Ovary (tissue), 9 donors: ENCODE results near the gene PDX1. TPM values are rescaled to one million over a fixed set of nuclear protein-coding genes. Genes with fewer than 3 reads are reported as not detected.

Experiments
- DNase-seq, 5 donors: peaks; one replicate each; pipeline ENCODE4 v3.0.0-alpha.2; 2019 to 2020
- H3K27ac ChIP-seq, 2 donors: fragments of 200-600 bp; one replicate each; pipeline versions ENCODE4 v1.5.1 to v1.8.0; 2019 to 2022
- H3K27me3 ChIP-seq: fragments of 200-600 bp; one replicate; pipeline ENCODE4 v1.8.0; 2022
- H3K36me3 ChIP-seq: fragments of 200-600 bp; sonication (generic); one replicate; pipeline ENCODE4 v1.5.1; 2019
- H3K4me1 ChIP-seq: one replicate; pipeline ENCODE4 v1.8.1; 2013; ENCODE audit warnings: mild to moderate bottlenecking, moderate library complexity; ENCODE audit not compliant: insufficient read depth
- H3K4me3 ChIP-seq: fragments of 200-600 bp; sonication (generic); one replicate; pipeline ENCODE4 v1.5.1; 2017
- H3K9me3 ChIP-seq, 2 donors: fragments of 200-600 bp in 1 of 2; sonication (generic) in 1 of 2; one replicate each; pipeline versions ENCODE4 v1.5.1 to v1.8.1; 2013 to 2019; ENCODE audit warnings: mild to moderate bottlenecking in 1 of 2, moderate library complexity in 1 of 2
- CTCF ChIP-seq, 3 donors: fragments of 450-650 bp in 2 of 3; fragments of 200-600 bp in 1 of 3; IDR thresholded peaks; one replicate each; pipeline versions ENCODE4 v1.5.1 to v1.8.0; 2016 to 2022; ENCODE audit warnings: antibody characterized with exemption in 3 of 3, mild to moderate bottlenecking in 1 of 3
- EP300 ChIP-seq: sonication (generic); formaldehyde crosslinking; IDR thresholded peaks from one replicate; pipeline ENCODE4 v1.6.1; 2017; ENCODE audit warnings: antibody characterized with exemption
- POLR2A ChIP-seq: fragments of 450-650 bp; IDR thresholded peaks from one replicate; pipeline ENCODE4 v1.6.1; 2017; ENCODE audit warnings: antibody characterized with exemption, mild to moderate bottlenecking, moderate library complexity
- WGBS, 3 donors: extraction: QIAGEN DNeasy Blood & Tissue Kit in 1 of 3; methylation state at CpG; one replicate each; pipeline versions ENCODE4 v1.1.5 to v1.1.7; 2013 to 2017; 5-methylcytosine and 5-hydroxymethylcytosine counted together
- intact Hi-C, 4 donors: fragments of 100-400 bp; cut with DNase I; formaldehyde crosslinking; loops; one replicate each; pipeline versions ENCODE4 v1.11.0 to v1.15.1; 2022 to 2023
- polyA plus RNA-seq, 2 donors: library from polyadenylated mRNA; stranded (reverse); fragments of 200-250 nt in 1 of 2; fragments of 350-450 nt in 1 of 2; fragmentation: Illumina TruSeq in 1 of 2; extraction: RNeasy Lipid Tissue Mini Kit (QIAGEN cat#74804) in 1 of 2; gene quantifications; one replicate each; pipeline ENCODE4 v1.2.3, GENCODE V29; 2013 to 2014
- total RNA-seq, 7 donors: library from RNA; depleted of rRNA in 2 of 7; stranded (reverse); fragments of >200 nt in 2 of 7; fragmentation: NEBNext Ultra II Directional in 3 of 7; extraction: Animal tissue kit (Norgen Biotek cat#: 25700) in 3 of 7; gene quantifications; one replicate each; pipeline versions ENCODE4 v1.1.0 to v1.2.4, GENCODE V29; 2016 to 2023
- donor health status: DM: no; HTN: no; CAD: no; lungs with moderate emphysema.
- donor health status: DM: no; HTN: no; CAD: no.
- donor health status: Bipolar disorder and iron deficiency.
- donor health status: DM: yes; HTN: yes; CAD: no.
- donor health status: DM: no; HTN: no; CAD: no.
- donor health status: DM: yes; HTN: yes; CAD: no.

PDX1 gene
- total and polyA plus RNA-seq, 9 donors: not detected

GRCh38 chr13:27904719-27905118, 15.1 kb upstream of the PDX1 start:
- no peaks in the 10 kb centered on the region for H3K4me1 ChIP-seq
- no peaks in the 10 kb centered on the region for H3K27me3 ChIP-seq
- intact Hi-C loops: loop anchor here in 1 of 4 donors (5.0 kb wide), 1 partner anchor 478 kb away; no protein-coding TSS in a partner anchor
- H3K4me3 ChIP-seq: no peak overlapping the region
- H3K9me3 ChIP-seq: peaks cover 0 to 5% of the 10 kb centered on the region in 2 donors
- no peak for TF ChIP-seq CTCF (IDR thresholded peaks at IDR 0.05)
- no peak for TF ChIP-seq EP300
- TF ChIP-seq POLR2A: no peak
- H3K27ac ChIP-seq: no peak overlapping the region
- no peaks in the 10 kb centered on the region for H3K36me3 ChIP-seq
- DNase-seq: no peak
- 82 to 89% (median 83%) methylated on average over 3 of the region's 3 CpGs for WGBS, 3 donors

GRCh38 chr13:27905650-27906049, 14.2 kb upstream of the PDX1 start:
- H3K27me3 ChIP-seq: no peaks in the 10 kb centered on the region
- no peak for DNase-seq
- 52 to 62% (median 61%) methylated on average over 2 of the region's 2 CpGs for WGBS, 3 donors
- no peaks in the 10 kb centered on the region for H3K4me1 ChIP-seq
- no peak overlapping the region for H3K4me3 ChIP-seq
- peaks cover 0 to 5% of the 10 kb centered on the region in 2 donors for H3K9me3 ChIP-seq
- intact Hi-C loops: no loop called here
- no peak overlapping the region for H3K27ac ChIP-seq
- TF ChIP-seq EP300 (no peak), CTCF (IDR thresholded peaks at IDR 0.05) (no peak), POLR2A (no peak)
- H3K36me3 ChIP-seq: no peaks in the 10 kb centered on the region

GRCh38 chr13:27907121-27907787, 12.5 kb upstream of the PDX1 start:
- Histone ChIP-seq H3K9me3 (peaks cover 0 to 5% of the 10 kb centered on the region in 2 donors), H3K4me1 (no peaks in the 10 kb centered on the region), H3K27me3 (no peaks in the 10 kb centered on the region), H3K27ac (no peak overlapping the region), H3K36me3 (no peaks in the 10 kb centered on the region), H3K4me3 (no peak overlapping the region)
- DNase-seq: no peak
- TF ChIP-seq POLR2A: no peak
- TF ChIP-seq EP300: no peak
- TF ChIP-seq CTCF (IDR thresholded peaks at IDR 0.05): no peak
- intact Hi-C loops: no loop called here
- WGBS, 3 donors: 83 to 85% (median 84%) methylated on average over 6 of the region's 6 CpGs

GRCh38 chr13:27909378-27909777, 10.4 kb upstream of the PDX1 start:
- TF ChIP-seq CTCF (IDR thresholded peaks at IDR 0.05) (no peak), POLR2A (no peak), EP300 (no peak)
- no peaks in the 10 kb centered on the region for H3K4me1 ChIP-seq
- peaks cover 0 to 5% of the 10 kb centered on the region in 2 donors for H3K9me3 ChIP-seq
- no peak for DNase-seq
- intact Hi-C loops: no loop called here
- H3K36me3 ChIP-seq: no peaks in the 10 kb centered on the region
- H3K27me3 ChIP-seq: no peaks in the 10 kb centered on the region
- 34 to 55% (median 43%) methylated on average over 4 of the region's 4 CpGs for WGBS, 3 donors
- H3K4me3 ChIP-seq: no peak overlapping the region
- no peak overlapping the region for H3K27ac ChIP-seq
